Islet precursor cell (in vitro differentiated cells): ENCODE data around the gene ATF3.
A peak's percentile ranks its signal among the peaks of the same experiment; 100 is the strongest.

Source experiments
- DNase-seq: peaks from one replicate; pipeline ENCODE4 v3.0.0-alpha.2; 2018

ATF3 gene

DNA sequence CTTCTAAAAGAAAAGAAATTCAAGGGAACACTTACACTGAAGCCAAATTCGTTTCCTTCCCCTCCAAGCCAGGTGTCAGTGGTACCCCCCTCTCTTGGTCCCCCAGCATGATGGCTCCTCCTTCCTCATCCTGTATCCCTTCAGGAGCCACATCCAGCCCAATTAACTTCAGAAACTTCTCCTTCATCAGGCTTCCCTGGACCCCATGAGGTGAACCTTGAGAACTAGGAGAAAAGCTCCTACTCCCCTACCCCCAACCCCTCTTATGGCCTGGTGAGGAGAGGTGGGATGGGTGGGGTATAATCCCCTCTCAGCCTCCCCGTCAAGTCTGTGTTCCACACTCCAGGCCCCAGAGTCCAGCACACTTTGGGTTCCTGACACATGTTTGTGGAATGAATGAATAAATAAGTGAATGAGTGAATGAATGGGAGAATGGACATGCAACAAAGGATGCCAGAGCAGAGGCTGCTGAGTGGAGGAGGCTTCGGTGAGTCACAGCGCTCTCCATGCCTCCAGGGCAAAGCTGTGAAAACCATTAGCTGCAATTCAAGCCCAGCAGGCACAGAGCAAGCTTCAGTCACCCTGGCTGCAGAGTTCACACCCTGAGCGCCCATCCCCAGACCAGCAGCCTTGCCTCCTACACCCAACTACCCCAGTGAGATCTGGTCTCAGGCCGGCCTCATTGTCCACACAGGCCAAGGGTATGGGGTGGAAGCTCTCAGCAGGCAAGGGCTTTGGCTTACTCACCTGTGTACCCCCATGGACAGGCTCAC is 47.3 kb downstream of the ATF3 start:
- DNase-seq, result peak; percentile 94

DNA sequence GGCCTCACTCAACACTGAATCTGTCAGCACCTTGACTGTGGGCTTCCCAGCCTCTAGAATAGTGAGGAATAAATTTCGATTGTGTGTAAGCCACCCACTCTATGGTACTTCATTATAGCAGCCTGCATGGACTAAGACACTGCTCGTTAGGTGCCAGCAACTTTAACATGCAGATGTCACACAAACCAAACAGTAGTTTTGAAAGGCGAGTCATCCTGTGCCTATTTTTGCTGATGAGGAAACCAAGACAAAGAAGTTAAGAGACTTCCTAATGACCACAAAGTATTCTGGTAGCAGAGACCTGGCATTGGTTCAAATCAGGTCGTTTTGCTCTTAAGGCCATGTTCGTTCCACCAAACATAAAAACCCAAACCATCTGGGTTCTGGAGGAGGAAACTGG is 48.2 kb downstream of the ATF3 start:
- DNase-seq, result peak; percentile 30

DNA sequence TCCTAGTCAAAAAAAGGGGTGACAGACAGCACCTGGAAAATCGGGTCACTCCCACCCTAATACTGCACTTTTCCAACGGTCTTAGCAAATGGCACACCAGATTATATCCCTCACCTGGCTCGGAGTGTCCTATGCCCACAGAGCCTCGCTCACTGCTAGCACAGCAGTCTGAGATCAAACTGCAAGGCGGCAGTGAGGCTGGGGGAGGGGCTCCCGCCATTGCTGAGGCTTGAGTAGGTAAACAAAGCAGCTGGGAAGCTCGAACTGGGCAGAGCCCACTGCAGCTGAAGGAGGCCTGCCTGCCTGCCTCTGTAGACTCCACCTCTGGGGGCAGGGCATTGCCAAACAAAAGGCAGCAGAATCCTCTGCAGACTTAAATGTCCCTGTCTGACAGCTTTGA is 49.7 kb downstream of the ATF3 start:
- DNase-seq, result peak; percentile 30

DNA sequence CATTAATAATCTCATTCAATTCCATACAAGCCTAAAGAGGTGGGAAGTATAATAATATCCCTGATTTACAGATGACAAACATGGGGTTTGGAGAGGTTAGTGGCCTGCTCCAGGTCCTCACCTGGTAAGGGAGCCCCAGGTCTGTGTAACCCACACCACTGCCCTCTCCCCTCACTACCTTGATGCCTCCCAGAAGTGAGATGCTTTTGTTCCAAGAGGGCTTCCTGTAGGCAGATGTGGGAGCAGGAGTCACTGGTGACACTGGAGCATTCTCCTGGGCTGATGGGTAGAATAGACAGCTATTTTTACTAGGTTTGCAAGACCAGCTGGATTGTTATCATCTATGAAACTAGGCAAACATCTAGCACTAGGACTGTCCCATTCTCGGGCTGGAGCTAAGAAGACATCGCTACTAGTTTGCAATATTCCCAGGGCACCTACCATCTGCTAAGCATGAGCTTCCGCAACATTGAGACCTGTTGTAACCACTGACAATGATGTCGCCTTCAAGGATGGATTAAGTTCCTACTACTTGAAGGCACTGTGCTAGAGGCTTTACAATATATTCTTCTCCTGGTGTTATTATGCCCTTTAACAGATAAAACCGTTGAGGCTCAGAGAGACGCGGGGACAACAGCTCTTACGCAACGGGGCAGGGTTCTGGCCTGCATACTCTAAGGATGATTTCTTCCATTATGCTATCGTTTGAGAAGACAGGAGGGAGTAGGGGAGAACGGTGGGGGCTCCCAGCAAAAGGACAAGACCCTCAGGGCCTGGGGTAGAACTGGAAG is 56.0 kb downstream of the ATF3 start:
- peak; percentile 26 for DNase-seq

DNA sequence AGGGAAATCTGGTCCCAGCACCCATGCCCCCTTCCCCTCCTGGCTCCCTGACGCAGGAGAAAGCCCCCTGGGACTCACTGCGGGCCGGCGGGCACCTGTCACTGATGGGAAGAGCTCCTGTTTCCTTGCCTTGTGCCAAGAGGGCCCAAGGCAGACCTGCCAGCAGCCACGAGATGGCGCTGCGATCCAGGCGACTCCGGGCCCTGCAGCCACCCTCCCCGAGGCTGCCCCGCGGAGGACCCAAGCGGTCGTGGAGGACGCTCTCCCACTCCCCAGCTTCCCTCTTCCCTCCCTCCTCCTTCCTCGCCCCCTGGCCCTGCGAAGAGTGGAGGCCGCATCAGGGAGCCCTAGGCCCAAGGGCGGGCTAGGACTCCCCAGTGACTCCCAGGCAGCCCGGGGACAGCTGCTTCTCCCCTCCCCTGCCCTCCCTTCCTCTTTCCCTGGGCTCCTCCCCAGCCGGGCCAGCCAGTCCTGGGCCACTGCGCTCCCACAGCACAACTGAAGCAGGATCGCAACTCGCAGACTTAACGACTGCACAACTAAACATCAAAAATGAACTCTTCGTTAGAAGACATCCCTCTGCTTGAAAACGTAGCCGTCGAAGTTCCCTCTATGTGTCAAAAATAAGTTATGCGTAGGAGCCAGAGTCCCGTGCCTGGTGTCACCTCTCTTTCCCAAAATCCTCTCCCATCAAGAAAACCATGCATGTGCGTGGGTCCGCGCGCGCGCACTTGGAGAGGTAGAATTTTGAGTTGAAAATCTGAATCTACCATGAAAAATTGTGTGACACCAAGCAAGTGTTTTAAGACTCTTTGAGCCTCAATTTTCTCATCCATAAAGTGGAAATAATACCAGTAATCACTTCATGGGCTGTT is 56.9 kb downstream of the ATF3 start:
- DNase-seq, result peak; percentile 93

DNA sequence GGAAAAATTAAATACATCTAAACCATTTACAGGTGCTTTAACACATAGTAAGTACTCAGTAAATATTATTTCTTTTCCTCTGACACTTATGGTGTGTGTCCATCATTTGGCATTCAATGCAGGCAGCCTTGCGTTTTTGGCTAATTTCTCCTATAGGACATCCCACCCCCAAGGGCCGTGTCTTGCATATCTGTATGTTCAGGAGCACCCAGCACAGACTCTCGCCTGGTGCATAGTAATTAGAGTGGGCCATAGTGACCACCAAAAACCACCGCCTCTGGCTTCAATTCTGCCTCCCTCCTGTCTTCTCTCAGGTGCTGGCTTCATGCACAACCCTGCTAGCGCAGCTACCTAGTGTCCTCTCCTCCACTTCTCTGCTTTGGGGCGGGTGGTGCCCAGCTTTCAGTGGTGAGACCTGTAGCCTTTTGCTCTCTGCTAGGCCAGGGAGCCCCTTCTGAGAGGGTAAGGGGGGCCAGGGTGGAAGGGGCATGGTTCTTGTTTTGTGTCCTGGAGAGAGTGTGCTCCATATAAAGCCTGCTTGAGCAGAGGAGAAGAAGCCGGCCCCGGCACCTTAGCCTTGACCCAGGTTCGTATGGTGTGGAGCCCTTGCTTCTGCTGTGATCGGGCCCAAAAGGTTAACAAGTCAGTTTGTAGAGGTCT is 57.7 kb downstream of the ATF3 start:
- DNase-seq, result peak; percentile 55

DNA sequence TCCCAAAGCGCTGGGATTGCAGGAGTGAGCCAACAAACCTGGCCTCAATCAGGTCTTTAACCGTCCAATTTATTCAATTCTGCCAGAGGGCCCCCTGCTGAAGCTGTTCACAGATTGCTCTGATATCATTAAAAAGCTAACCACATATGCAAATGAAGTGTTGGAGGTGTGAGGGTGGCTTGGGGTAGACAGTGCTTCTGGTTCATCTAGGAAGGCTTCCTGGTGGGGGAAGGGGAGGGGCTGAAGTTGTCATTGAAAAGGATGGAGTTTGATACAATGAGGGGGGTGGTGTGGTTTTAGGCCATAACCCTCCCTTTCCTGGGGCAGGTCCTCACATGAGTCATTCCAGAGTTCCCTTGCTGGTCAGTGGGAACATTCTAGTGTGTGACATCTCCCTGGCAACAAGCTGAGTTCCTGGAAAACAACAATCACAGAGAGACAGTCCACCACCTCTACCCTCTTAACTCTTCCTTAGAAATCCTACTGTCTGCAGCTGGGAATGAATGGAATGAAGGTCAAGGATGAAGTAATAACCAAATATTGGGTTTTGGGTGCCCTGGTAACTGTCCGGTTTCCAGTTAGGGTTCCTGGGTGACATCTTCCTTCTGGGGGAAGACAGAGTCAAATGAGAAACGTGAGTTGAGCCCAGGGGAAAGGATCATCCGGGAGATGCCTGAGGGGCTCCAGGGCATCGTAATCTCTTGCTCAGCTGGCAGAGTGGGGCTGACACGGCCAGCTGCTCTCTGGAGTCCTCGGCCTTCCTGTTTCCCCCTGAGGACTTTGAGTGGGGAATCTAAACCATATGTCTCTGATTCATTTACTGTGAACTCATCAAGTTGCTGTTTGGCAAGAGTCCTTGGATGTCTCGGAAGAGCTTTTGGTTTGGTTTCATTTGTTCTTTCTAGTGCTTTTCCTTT is 58.9 kb downstream of the ATF3 start:
- DNase-seq, result peak; percentile 94

DNA sequence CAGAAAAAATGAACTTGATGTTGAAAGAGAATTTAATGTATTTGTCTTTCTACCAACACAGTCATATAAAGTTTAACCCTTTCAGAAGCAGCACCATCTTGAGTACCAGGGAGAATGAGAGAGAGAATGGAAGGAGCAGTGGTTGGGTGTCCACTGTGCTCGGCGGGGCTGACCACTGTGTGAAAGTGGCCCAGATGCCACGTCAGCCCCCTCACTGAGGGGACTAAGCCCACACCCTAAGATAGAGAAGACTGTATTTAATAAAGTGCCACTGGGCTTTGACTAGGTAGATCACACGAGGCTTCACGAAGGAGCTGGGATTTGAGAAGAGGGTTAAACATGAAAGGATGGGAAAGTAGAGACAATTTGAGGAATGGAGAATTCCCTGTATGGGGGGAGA is 59.9 kb downstream of the ATF3 start:
- peak; percentile 33 for DNase-seq

DNA sequence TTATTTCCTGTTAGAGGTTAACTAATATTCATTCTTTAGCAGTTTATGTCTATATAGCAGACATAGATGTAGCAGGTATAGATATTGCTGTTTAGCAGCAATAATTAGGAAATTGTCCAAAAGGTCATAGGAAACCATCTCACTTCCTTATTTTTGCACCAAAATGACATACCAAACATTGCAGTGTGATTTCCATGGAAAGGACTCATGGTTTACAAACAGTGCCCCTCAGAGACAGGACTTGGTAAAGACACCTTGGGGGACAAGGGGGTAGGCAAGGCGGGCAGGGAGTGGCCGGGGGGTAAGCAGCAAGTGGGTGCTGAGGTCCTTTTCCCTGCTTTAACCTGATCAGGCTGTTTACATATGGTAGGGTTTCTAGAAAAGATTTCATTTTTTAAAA is 60.5 kb downstream of the ATF3 start:
- DNase-seq, result peak; percentile 62

DNA sequence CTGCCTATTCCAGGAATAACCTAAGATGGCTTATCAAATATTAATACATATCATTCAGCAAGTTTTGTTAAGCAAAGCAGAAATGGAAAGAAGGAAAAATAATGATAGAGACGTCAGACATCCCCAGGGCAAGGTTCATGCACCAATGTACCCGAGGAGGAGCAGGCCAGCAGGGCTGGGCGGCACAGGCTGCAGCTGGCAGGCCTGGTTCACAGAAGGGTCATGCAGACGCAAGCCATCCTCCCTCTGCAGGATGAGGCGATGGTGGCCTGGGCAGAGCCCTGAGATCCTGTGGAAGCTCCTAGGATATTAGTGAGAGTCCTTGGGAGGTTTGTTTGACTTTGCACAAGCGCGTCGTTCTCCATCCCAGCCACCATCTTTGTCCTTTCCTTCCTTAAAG is 61.0 kb downstream of the ATF3 start:
- DNase-seq, result peak; percentile 49

DNA sequence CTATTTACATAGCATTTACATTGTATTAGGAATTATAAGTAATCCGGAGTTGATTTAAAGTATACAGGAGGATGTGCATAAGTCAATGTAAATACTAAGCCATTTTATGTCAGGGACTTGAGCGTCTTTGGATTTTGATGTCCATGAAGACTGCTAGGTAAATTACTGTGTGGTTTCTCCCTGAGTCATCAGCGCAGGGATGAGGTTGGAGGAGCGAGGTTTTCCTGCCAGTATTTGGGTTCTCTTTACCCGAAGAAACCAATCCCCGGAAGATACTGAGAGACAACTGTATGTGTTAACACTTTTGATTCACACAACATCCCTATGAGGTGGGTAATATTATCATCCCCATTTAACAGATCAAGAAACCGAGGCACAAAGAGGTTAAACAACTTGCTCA is 61.7 kb downstream of the ATF3 start:
- DNase-seq, result peak; percentile 37
